SK-N-SH (cell line): ENCODE results near the gene B4GALNT3. TPM values are rescaled to one million over a fixed set of nuclear protein-coding genes. Genes with fewer than 3 reads are reported as not detected.

Experiments used
- CTCF ChIA-PET: fragments of 300-600, 350-600 bp; formaldehyde crosslinking; extraction: SDS; loops from one replicate; lab custom pipeline; 2021; lab: Yijun Ruan, JAX
- POLR2A ChIA-PET: fragments of 350-600 bp; sonication (Branson Sonifier 250); formaldehyde crosslinking; extraction: SDS; loops from one replicate; lab custom pipeline; 2020; ENCODE audit warnings: antibody characterized with exemption, inconsistent platforms; lab: Yijun Ruan, JAX
- DNase-seq: peaks from one replicate; pipeline ENCODE4 v3.0.0; 2012
- H2AFZ ChIP-seq: fragments of 200-600 bp; sonication (generic); 2 replicates; pipeline ENCODE4 v1.8.1; 2016; ENCODE audit warnings: antibody characterized with exemption, mild to moderate bottlenecking, low read depth
- H3F3A ChIP-seq: fragments of 200-600 bp; sonication (generic); replicated peaks from 2 replicates; pipeline ENCODE3; 2016; ENCODE audit warnings: antibody characterized with exemption, mild to moderate bottlenecking; ENCODE audit not compliant: insufficient read depth
- H3K27ac ChIP-seq, 2 experiments: fragments of 200-500 bp in 1 of 2; fragments of 200-600 bp in 1 of 2; sonication (Bioruptor generic) in 1 of 2; sonication (generic), shearing (Covaris generic) in 1 of 2; 2 replicates each; pipeline versions ENCODE4 v1.5.1 to v1.6.1; 2014 to 2016; ENCODE audit warnings: low read depth in 2 of 2, inconsistent platforms in 1 of 2, low read length in 1 of 2, mild to moderate bottlenecking in 1 of 2, mixed read lengths in 1 of 2
- H3K27me3 ChIP-seq: fragments of 200-600 bp; sonication (generic), shearing (Covaris generic); 2 replicates; pipeline ENCODE4 v1.6.1; 2016; ENCODE audit warnings: mixed run types; ENCODE audit not compliant: insufficient read depth
- H3K36me3 ChIP-seq, 2 experiments: fragments of 200-500 bp in 1 of 2; fragments of 200-600 bp in 1 of 2; sonication (Bioruptor generic) in 1 of 2; sonication (generic) in 1 of 2; replicated peaks in 1 of 2; 2 replicates each; pipeline versions ENCODE3 to v1.5.1; 2014 to 2016; ENCODE audit warnings: low read length in 1 of 2, mild to moderate bottlenecking in 1 of 2; ENCODE audit not compliant: insufficient read depth in 2 of 2, control insufficient read depth in 1 of 2
- H3K4me1 ChIP-seq, 2 experiments: fragments of 200-500 bp in 1 of 2; fragments of 200-600 bp in 1 of 2; sonication (Bioruptor generic) in 1 of 2; sonication (generic), shearing (Covaris generic) in 1 of 2; 2 replicates each; pipeline versions ENCODE4 v1.5.1 to v1.6.1; 2014 to 2016; ENCODE audit warnings: low read depth in 1 of 2, low read length in 1 of 2, mixed run types in 1 of 2; ENCODE audit not compliant: insufficient read depth in 2 of 2, control insufficient read depth in 1 of 2
- H3K4me2 ChIP-seq: fragments of 200-600 bp; sonication (generic), shearing (Covaris generic); 2 replicates; pipeline ENCODE4 v1.6.1; 2017; ENCODE audit warnings: mixed run types
- H3K4me3 ChIP-seq, 2 experiments: fragments of 200-500 bp in 1 of 2; fragments of 200-600 bp in 1 of 2; sonication (Bioruptor generic) in 1 of 2; sonication (generic), shearing (Covaris generic) in 1 of 2; 2 replicates each; pipeline versions ENCODE4 v1.5.1 to v1.8.1; 2014 to 2016; ENCODE audit warnings: low read depth in 2 of 2, inconsistent platforms in 1 of 2, low read length in 1 of 2, mild to moderate bottlenecking in 1 of 2, mixed read lengths in 1 of 2, moderate library complexity in 1 of 2
- H3K79me2 ChIP-seq: fragments of 200-600 bp; sonication (generic); 2 replicates; pipeline ENCODE4 v1.8.1; 2017; ENCODE audit warnings: mild to moderate bottlenecking; ENCODE audit not compliant: insufficient read depth
- H3K9ac ChIP-seq: fragments of 200-600 bp; sonication (generic); 2 replicates; pipeline ENCODE4 v1.6.1; 2017; ENCODE audit warnings: mixed run types
- H3K9me2 ChIP-seq: fragments of 200-600 bp; sonication (generic); 2 replicates; pipeline ENCODE4 v1.6.1; 2017; ENCODE audit warnings: mixed run types
- H3K9me3 ChIP-seq: fragments of 200-600 bp; sonication (generic); 2 replicates; pipeline ENCODE4 v1.6.1; 2017; ENCODE audit warnings: mixed run types, mild to moderate bottlenecking, moderate library complexity
- H4K20me1 ChIP-seq: fragments of 200-600 bp; sonication (generic); 2 replicates; pipeline ENCODE4 v1.6.1; 2017; ENCODE audit warnings: mild to moderate bottlenecking, mixed run types; ENCODE audit not compliant: insufficient read depth
- ELF1 ChIP-seq: IDR thresholded peaks from 2 replicates; pipeline ENCODE4 v1.4.0; 2012
- FOSL2 ChIP-seq: IDR thresholded peaks from 2 replicates; pipeline ENCODE4 v1.4.0; 2012; ENCODE audit warnings: low read depth, mild to moderate bottlenecking, moderate library complexity, borderline replicate concordance
- FOXJ3 ChIP-seq: sonication (generic); formaldehyde crosslinking; IDR thresholded peaks from 2 replicates; pipeline ENCODE4 v1.5.1; 2020; ENCODE audit warnings: mild to moderate bottlenecking, missing genetic modification reagents
- FOXM1 ChIP-seq: IDR thresholded peaks from 2 replicates; pipeline ENCODE4 v1.4.0; 2012; ENCODE audit warnings: low read depth, mild to moderate bottlenecking
- GABPA ChIP-seq: IDR thresholded peaks from 2 replicates; pipeline ENCODE4 v1.4.0; 2012; ENCODE audit warnings: low read depth, mild to moderate bottlenecking
- GATA2 ChIP-seq: sonication (generic); formaldehyde crosslinking; IDR thresholded peaks from 2 replicates; pipeline ENCODE4 v1.5.0; 2020; ENCODE audit warnings: mild to moderate bottlenecking, missing genetic modification reagents
- JUND ChIP-seq: IDR thresholded peaks from 2 replicates; pipeline ENCODE4 v1.4.0; 2012
- MEF2A ChIP-seq: IDR thresholded peaks from 2 replicates; pipeline ENCODE4 v1.4.0; 2012; ENCODE audit warnings: low read depth, borderline replicate concordance
- MXI1 ChIP-seq: IDR thresholded peaks from 2 replicates; pipeline ENCODE4 v1.6.1; 2012; ENCODE audit warnings: mild to moderate bottlenecking, low read depth, low read length, improper control_type of control experiment
- NFIC ChIP-seq: IDR thresholded peaks from 2 replicates; pipeline ENCODE4 v1.4.0; 2012; ENCODE audit warnings: borderline replicate concordance
- POLR2AphosphoS5 ChIP-seq: IDR thresholded peaks from 2 replicates; pipeline ENCODE4 v1.6.1; 2012; ENCODE audit warnings: low read depth, low read length
- RAD21 ChIP-seq: IDR thresholded peaks from 2 replicates; pipeline ENCODE4 v1.6.1; 2012; ENCODE audit warnings: mild to moderate bottlenecking, low read length
- RXRA ChIP-seq: IDR thresholded peaks from 2 replicates; pipeline ENCODE4 v1.4.0; 2012; ENCODE audit warnings: low read depth, mild to moderate bottlenecking, borderline replicate concordance
- SIN3A ChIP-seq: IDR thresholded peaks from 2 replicates; pipeline ENCODE4 v1.6.1; 2012; ENCODE audit warnings: low read depth, mild to moderate bottlenecking, low read length, moderate library complexity, borderline replicate concordance
- SMC3 ChIP-seq: IDR thresholded peaks from 2 replicates; pipeline ENCODE4 v1.6.1; 2012; ENCODE audit warnings: low read depth, low read length, improper control_type of control experiment
- TAF1 ChIP-seq: IDR thresholded peaks from 2 replicates; pipeline ENCODE4 v1.6.1; 2012; ENCODE audit warnings: low read depth, mild to moderate bottlenecking, low read length, moderate library complexity, borderline replicate concordance
- TEAD4 ChIP-seq: IDR thresholded peaks from 2 replicates; pipeline ENCODE4 v1.4.0; 2012; ENCODE audit warnings: mild to moderate bottlenecking, borderline replicate concordance; ENCODE audit not compliant: insufficient read depth
- WGBS: methylation state at CpG from one replicate; pipeline ENCODE4 v1.1.6; 2017; ENCODE audit warnings: low lambda C conversion rate; 5-methylcytosine and 5-hydroxymethylcytosine counted together
- polyA plus RNA-seq, 3 experiments: library from polyadenylated mRNA; depleted of rRNA; stranded (reverse); fragments of >200 nt; gene quantifications; 2 replicates each; pipeline ENCODE4 v1.2.3, GENCODE V29; 2012
- TF ChIP-seq, protein P1 (sequence below): IDR thresholded peaks from 2 replicates; pipeline ENCODE4 v1.4.0; 2012; ENCODE audit warnings: low read depth
- TF ChIP-seq, protein P2 (sequence below): fragments of 200-600 bp; sonication (generic); IDR thresholded peaks from 2 replicates; pipeline ENCODE4 v1.6.1; 2017; ENCODE audit warnings: antibody characterized with exemption, mild to moderate bottlenecking, moderate library complexity
- TF ChIP-seq, protein P3 (sequence below): IDR thresholded peaks from 2 replicates; pipeline ENCODE4 v1.4.0; 2012; ENCODE audit warnings: low read depth, borderline replicate concordance
- TF ChIP-seq, protein P4 (sequence below): fragments of 150-350 bp; IDR thresholded peaks from 2 replicates; pipeline ENCODE4 v1.6.1; 2017; ENCODE audit warnings: antibody characterized with exemption, low read length, low read depth, borderline replicate concordance
- TF ChIP-seq, protein P5 (sequence below): IDR thresholded peaks from 2 replicates; pipeline ENCODE4; 2012

The B4GALNT3 gene
- polyA plus RNA-seq, 1 of the 3 experiments (the other 2 are of a cell fraction), result 0.53 TPM

DNA sequence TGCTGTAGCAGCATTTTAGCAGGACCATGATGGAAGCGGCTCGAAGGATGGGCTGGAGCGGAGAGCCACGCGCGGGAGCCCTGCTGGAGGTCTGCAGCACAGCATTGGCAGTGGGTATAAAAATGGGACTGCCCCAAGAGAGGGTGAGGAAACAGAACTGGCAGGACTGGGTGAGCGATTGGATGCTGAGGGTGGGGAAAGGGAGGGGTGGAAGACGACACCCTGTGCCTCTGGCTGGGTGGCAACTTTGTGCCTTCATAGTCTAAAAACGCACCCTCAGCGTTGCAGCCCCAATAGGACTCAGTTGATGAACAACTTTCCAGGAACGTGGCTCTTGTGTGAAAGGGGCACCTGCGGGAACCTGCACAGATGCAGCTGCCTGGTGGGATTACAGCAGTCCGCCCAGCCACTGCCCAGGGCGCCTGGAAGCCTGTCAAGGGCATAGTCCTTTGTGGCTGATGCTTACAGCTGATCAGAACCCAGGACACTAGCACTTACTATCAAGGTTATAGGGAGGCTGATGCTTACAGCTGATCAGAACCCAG, 130.5 kb downstream of the B4GALNT3 start:
- no peaks in the 10 kb centered on the region for H3K9me3 ChIP-seq
- H3K4me3 ChIP-seq, result no peak overlapping the region
- CTCF ChIA-PET, result interaction anchor here (1.6 to 4.9 kb wide), 5 partner anchors 11 to 225 kb away, joined by 3 to 40 read pairs (median 14); partner anchors contain the start of gene WNK1

DNA sequence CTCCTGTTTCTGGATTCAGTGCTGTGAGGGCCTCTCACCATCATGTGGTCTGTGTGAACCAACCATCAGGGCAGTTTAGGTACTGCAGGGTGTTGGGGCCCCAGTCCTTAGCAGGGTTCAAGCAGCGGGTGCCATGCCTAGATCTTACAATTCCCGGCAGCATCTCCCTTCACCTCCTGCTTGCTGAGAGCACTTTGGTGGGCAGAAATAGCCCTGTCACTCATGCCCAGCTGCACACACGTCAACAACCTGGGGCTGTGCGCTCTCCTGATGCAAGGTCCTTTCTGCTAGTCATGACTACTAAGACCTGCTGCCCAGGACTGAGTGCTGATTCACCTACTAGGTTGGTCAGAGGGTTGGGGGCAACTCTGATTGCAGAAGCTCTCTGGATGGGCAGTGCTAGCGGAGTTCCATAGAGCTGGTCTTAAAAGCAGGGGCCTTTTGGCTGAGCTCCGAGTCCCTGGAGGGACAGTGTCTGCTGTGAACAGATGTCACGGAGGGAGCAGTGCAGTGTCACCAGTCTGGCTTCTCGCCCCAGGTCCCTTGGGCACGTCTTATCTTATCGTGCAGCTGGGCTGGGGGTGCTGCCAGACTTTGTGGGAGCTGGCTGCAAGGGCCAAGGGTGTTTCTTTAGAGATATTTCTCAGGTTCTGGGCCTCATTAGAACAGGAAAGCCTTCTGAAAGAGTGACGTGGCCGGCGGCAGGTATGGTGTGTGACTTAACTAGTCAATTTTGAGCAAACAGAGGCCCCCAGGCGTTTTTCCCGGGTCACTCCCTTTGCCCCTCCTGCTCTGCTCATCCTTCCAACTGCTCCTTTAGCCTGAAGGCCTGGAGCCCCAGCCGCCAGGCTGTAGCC, 131.7 kb downstream of the B4GALNT3 start:
- CTCF ChIA-PET, result interaction anchor here (0.8 to 4.9 kb wide), 15 partner anchors 12 to 1001 kb away, joined by 3 to 40 read pairs (median 4); partner anchors contain the start of genes RAD52 and WNK1
- Histone ChIP-seq H4K20me1 (no peaks in the 10 kb centered on the region), H3K4me1 (peaks cover 0 to 26% of the 10 kb centered on the region in 2 experiments; a peak in 2 of 4 replicates), H3K4me3 (no peak overlapping the region; a peak in 1 of 4 replicates), H3K4me2 (no peak overlapping the region), H3K36me3 (no peaks in the 10 kb centered on the region), H3F3A (no peaks in the 10 kb centered on the region), H3K9me3 (no peaks in the 10 kb centered on the region), H3K27ac (peak overlapping the region in 1 of 2 experiments; percentile 97; a peak in 3 of 4 replicates), H3K9ac (no peak overlapping the region), H3K9me2 (no peaks in the 10 kb centered on the region), H3K79me2 (no peaks in the 10 kb centered on the region), H3K27me3 (no peaks in the 10 kb centered on the region; the same call in 1 of the 2 replicates), H2AFZ (no peak overlapping the region)
- 53% methylated on average over 11 of the region's 16 CpGs for WGBS
- DNase-seq, result peak; percentile 89
- POLR2A ChIA-PET, result interaction anchor here (1.0 to 1.5 kb wide), 3 partner anchors 14 to 160 kb away, joined by 3 to 16 read pairs (median 8); no protein-coding TSS in a partner anchor
- TF ChIP-seq POLR2AphosphoS5 (0 out of 2 replicates have a peak, but pooled peaks have one; percentile 42), RAD21 (peak; percentile 39; the same call in 1 of the 2 replicates), SMC3 (peak; percentile 16; the same call in 1 of the 2 replicates), TEAD4 (no peak)
- TF ChIP-seq, protein P1, sequence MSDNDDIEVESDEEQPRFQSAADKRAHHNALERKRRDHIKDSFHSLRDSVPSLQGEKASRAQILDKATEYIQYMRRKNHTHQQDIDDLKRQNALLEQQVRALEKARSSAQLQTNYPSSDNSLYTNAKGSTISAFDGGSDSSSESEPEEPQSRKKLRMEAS, result no peak
- TF ChIP-seq, protein P2, sequence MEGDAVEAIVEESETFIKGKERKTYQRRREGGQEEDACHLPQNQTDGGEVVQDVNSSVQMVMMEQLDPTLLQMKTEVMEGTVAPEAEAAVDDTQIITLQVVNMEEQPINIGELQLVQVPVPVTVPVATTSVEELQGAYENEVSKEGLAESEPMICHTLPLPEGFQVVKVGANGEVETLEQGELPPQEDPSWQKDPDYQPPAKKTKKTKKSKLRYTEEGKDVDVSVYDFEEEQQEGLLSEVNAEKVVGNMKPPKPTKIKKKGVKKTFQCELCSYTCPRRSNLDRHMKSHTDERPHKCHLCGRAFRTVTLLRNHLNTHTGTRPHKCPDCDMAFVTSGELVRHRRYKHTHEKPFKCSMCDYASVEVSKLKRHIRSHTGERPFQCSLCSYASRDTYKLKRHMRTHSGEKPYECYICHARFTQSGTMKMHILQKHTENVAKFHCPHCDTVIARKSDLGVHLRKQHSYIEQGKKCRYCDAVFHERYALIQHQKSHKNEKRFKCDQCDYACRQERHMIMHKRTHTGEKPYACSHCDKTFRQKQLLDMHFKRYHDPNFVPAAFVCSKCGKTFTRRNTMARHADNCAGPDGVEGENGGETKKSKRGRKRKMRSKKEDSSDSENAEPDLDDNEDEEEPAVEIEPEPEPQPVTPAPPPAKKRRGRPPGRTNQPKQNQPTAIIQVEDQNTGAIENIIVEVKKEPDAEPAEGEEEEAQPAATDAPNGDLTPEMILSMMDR, result no peak
- TF ChIP-seq, protein P3, sequence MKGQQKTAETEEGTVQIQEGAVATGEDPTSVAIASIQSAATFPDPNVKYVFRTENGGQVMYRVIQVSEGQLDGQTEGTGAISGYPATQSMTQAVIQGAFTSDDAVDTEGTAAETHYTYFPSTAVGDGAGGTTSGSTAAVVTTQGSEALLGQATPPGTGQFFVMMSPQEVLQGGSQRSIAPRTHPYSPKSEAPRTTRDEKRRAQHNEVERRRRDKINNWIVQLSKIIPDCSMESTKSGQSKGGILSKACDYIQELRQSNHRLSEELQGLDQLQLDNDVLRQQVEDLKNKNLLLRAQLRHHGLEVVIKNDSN, result no peak
- TF ChIP-seq, protein P4, sequence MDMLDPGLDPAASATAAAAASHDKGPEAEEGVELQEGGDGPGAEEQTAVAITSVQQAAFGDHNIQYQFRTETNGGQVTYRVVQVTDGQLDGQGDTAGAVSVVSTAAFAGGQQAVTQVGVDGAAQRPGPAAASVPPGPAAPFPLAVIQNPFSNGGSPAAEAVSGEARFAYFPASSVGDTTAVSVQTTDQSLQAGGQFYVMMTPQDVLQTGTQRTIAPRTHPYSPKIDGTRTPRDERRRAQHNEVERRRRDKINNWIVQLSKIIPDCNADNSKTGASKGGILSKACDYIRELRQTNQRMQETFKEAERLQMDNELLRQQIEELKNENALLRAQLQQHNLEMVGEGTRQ, result no peak

More for the DNA sequence above, 130.5 kb downstream of the B4GALNT3 start:
- no peak for DNase-seq
- Histone ChIP-seq H2AFZ (no peak overlapping the region), H3K9me2 (no peaks in the 10 kb centered on the region), H3K9ac (no peak overlapping the region), H3K36me3 (no peaks in the 10 kb centered on the region), H4K20me1 (no peaks in the 10 kb centered on the region), H3K4me2 (no peak overlapping the region), H3K79me2 (no peaks in the 10 kb centered on the region), H3K27me3 (no peaks in the 10 kb centered on the region; the same call in 1 of the 2 replicates), H3F3A (no peaks in the 10 kb centered on the region), H3K4me1 (peaks cover 0 to 26% of the 10 kb centered on the region in 2 experiments; a peak in 2 of 4 replicates), H3K27ac (peak overlapping the region in 1 of 2 experiments; percentile 75; a peak in 2 of 4 replicates)
- no peak for TF ChIP-seq JUND
- no peak for TF ChIP-seq ELF1
- TF ChIP-seq RXRA, result no peak
- TF ChIP-seq, protein P5, sequence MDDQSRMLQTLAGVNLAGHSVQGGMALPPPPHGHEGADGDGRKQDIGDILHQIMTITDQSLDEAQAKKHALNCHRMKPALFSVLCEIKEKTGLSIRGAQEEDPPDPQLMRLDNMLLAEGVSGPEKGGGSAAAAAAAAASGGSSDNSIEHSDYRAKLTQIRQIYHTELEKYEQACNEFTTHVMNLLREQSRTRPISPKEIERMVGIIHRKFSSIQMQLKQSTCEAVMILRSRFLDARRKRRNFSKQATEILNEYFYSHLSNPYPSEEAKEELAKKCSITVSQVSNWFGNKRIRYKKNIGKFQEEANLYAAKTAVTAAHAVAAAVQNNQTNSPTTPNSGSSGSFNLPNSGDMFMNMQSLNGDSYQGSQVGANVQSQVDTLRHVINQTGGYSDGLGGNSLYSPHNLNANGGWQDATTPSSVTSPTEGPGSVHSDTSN, result no peak
- no peak for TF ChIP-seq FOXJ3 (CRISPR knock-in tag)
- no peak for TF ChIP-seq TEAD4
- no peak for TF ChIP-seq FOXM1
- TF ChIP-seq GATA2, result no peak
- TF ChIP-seq FOSL2, result no peak
- no peak for TF ChIP-seq MEF2A
- no peak for TF ChIP-seq MXI1
- TF ChIP-seq NFIC, result no peak
- no peak for TF ChIP-seq GABPA
- TF ChIP-seq, protein P3, result no peak
- no peak for TF ChIP-seq RAD21
- TF ChIP-seq, protein P1, result no peak
- TF ChIP-seq TAF1, result no peak
- TF ChIP-seq SIN3A, result no peak
- 76% methylated on average over 14 of the region's 14 CpGs for WGBS
- POLR2A ChIA-PET, result no interaction called here
